Mesothelial cell of epicardium (in vitro differentiated cells): ENCODE data around the gene PMM2. TPM values are rescaled to one million over a fixed set of nuclear protein-coding genes. Genes with fewer than 3 reads are reported as not detected.
"Not testable (repeated sequence)": the region's sequence is repeated elsewhere in the genome, so short reads cannot be mapped to it uniquely, and the experiment has no call there.

Experiments
- DNase-seq, 2 experiments: peaks; one replicate each; pipeline ENCODE4 v3.0.0; 2021; ENCODE audit warnings: low spot score in 2 of 2; ENCODE audit not compliant: unreplicated experiment in 2 of 2
- H3K27ac Mint-ChIP-seq: 2 replicates; pipeline ENCODE4 v1.8.0; 2021; ENCODE audit warnings: mixed read lengths
- H3K27me3 Mint-ChIP-seq: 2 replicates; pipeline ENCODE4 v1.8.0; 2021; ENCODE audit warnings: low read depth, mixed read lengths
- H3K36me3 Mint-ChIP-seq: 2 replicates; pipeline ENCODE4 v1.8.0; 2021; ENCODE audit warnings: mixed read lengths
- H3K4me1 Mint-ChIP-seq: 2 replicates; pipeline ENCODE4 v1.8.0; 2021; ENCODE audit warnings: mixed read lengths
- H3K4me3 Mint-ChIP-seq: 2 replicates; pipeline ENCODE4 v1.8.0; 2021; ENCODE audit warnings: mild to moderate bottlenecking, moderate library complexity, mixed read lengths
- H3K9me3 Mint-ChIP-seq: 2 replicates; pipeline ENCODE4 v1.8.0; 2021; ENCODE audit warnings: mixed read lengths
- total RNA-seq: library from RNA; stranded (reverse); gene quantifications from 3 replicates; pipeline ENCODE4 v1.2.1, GENCODE V29; 2021
- TF ChIP-seq, protein P1 (sequence below): fragments of 200-600 bp; sonication (generic); IDR thresholded peaks from one replicate; pipeline ENCODE4 v1.5.0; 2021; ENCODE audit warnings: antibody characterized with exemption; ENCODE audit not compliant: unreplicated experiment

The PMM2 gene
- total RNA-seq, 1 donor from 2014 or later, result 41.7 TPM

DNA sequence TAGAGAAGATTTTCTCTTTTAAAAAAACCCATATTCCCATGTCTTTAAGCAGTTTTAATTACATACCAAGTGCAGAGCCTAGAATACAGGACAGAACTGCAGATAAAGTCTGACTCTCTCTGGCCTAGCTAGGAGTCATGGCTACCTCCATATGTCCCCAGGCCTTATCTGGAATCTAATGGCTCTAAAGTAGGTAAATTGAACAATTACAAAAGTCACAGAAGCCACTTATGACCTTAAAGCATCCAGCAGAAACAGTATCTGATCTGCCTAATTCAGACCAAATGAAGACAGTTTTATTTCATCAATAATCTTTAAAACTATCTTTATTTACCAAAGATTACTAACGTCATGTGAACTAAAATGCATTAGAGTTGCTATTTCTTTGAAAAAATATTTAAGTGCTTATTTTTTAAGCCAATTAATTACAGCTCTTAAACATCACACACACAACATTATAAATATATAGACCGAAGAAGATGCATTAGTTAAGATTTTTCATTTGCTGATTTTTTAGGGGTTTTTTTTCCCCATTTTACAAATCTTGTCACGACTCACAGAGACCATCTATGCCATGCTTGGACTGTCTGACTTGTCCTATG, 28.7 kb downstream of the PMM2 start:
- H3K27me3 Mint-ChIP-seq, result no peaks in the 10 kb centered on the region
- H3K9me3 Mint-ChIP-seq, result no peaks in the 10 kb centered on the region
- H3K27ac Mint-ChIP-seq, result no peak overlapping the region
- H3K4me3 Mint-ChIP-seq, result no peak overlapping the region
- TF ChIP-seq, protein P1, sequence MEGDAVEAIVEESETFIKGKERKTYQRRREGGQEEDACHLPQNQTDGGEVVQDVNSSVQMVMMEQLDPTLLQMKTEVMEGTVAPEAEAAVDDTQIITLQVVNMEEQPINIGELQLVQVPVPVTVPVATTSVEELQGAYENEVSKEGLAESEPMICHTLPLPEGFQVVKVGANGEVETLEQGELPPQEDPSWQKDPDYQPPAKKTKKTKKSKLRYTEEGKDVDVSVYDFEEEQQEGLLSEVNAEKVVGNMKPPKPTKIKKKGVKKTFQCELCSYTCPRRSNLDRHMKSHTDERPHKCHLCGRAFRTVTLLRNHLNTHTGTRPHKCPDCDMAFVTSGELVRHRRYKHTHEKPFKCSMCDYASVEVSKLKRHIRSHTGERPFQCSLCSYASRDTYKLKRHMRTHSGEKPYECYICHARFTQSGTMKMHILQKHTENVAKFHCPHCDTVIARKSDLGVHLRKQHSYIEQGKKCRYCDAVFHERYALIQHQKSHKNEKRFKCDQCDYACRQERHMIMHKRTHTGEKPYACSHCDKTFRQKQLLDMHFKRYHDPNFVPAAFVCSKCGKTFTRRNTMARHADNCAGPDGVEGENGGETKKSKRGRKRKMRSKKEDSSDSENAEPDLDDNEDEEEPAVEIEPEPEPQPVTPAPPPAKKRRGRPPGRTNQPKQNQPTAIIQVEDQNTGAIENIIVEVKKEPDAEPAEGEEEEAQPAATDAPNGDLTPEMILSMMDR, result no peak
- no peak for DNase-seq
- H3K36me3 Mint-ChIP-seq, result peaks cover 51% of the 10 kb centered on the region
- no peaks in the 10 kb centered on the region for H3K4me1 Mint-ChIP-seq

DNA sequence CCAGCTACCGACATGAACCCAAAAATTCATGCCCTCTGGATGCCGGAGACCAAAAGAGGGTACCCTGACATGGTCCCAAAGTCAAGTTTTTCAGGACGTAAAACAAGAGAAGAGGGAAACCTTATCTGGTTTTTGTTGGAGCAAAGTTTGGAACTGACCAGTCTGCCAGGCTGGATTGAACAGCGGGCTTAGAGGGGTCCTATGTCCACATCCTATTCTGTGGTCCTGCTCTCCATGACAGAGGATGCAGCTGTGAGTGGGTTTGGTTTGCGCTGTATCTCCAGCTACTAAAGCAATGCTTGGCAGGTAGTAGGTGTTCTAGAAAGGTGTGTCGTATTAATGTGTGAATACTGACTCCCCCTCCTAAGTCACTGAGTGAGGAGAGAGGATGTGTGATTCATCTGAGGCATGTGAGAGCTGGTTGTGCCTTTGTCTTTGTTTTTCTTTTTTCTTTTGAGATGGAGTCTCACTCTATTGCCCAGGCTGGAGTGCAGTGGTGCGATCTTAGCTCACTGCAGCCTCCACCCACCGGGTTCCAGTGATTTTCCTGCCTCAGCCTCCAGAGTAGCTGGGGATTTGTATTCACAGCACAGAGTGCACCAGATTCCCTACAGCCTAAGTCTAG, 31.0 kb downstream of the PMM2 start:
- Mint-ChIP-seq H3K27ac (no peak overlapping the region), H3K9me3 (no peaks in the 10 kb centered on the region), H3K4me3 (no peak overlapping the region), H3K27me3 (no peaks in the 10 kb centered on the region), H3K36me3 (peaks cover 41% of the 10 kb centered on the region), H3K4me1 (no peaks in the 10 kb centered on the region)
- TF ChIP-seq, protein P1, result no peak
- DNase-seq, result no peak

DNA sequence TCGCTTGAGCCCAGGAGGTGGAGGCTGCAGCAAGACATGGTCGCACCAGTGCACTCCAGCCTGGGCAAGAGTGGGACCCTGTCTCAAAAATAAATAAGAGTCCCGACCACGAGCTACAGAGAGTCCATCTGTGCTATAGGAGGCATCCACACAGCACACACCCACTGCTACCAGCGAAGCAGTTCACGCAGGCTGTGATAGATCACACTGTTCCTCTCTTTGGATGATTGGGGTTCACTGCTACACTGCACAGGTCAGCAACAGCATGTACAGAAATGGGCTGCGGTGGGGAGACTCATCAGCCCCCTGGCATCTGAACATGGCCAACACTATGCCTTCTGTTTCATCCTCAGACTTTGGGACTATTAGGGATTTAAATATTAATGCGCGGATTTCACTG, 33.8 kb downstream of the PMM2 start:
- Mint-ChIP-seq H3K27ac (no peak overlapping the region), H3K4me1 (no peaks in the 10 kb centered on the region), H3K36me3 (peaks cover 29% of the 10 kb centered on the region), H3K27me3 (no peaks in the 10 kb centered on the region), H3K9me3 (no peaks in the 10 kb centered on the region), H3K4me3 (no peak overlapping the region)
- no peak for DNase-seq
- TF ChIP-seq, protein P1, result no peak

DNA sequence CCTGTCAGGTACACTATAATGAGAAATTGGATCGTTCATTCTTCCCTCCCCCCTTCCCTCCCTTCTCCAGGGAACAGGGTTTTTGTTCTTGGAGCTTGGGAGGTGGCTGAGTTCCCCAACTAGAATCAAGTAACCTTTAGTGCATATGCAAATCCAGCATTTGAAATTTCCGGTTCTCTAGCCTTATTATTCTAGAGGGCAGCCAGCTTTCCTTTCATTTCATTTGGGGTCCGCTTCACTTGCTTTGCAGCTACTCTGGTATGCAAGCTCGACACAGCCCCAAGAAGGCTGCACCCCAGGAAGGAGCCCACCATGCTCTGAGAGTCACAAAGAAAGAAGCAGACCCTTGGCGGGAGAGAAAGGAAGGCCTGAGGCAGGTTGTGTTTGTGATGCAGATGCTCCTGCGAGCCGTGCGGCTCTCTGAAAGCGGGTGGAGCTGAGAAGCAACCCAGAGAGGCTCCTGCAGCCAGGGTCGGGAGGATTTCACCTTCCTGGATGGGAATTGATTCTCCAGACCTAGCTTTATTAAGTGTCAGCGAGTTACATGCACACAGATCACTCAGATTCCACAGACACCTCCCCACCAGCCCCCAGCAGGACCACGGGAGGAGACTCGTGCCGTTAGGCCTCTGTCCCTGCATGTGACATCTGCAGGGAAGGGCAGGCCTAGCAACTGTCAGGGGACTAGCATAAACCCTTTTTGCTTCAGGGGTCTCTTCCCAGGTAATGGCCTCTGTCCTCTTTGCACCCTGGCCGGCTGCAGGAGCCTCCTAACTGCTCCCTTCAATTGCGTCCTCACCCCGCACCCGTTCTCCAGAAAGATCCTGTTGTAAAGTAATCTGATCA, 34.5 kb downstream of the PMM2 start:
- Mint-ChIP-seq H3K9me3 (no peaks in the 10 kb centered on the region), H3K4me3 (no peak overlapping the region), H3K4me1 (no peaks in the 10 kb centered on the region), H3K27me3 (no peaks in the 10 kb centered on the region), H3K36me3 (peaks cover 29% of the 10 kb centered on the region), H3K27ac (no peak overlapping the region)
- DNase-seq, result no peak
- TF ChIP-seq, protein P1, result no peak

DNA sequence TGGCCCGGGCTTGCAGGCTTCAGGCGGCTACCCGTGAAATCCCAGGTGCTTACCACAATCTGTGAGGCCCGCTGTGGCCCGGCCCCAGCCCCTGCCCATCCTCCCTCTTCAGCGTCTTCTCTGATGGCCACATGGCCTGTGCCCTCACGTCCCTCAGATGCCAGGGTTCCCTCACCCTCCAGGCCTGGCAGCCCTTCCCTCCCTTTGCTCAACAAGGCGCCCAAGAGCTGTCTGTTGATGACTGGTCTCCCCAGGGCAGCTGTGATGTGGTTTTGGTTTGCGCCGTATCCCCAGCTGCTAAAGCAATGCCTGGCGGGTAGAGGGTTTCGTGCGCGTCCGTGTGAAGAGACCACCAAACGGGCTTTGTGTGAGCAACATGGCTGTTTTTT, 35.1 kb downstream of the PMM2 start:
- no peaks in the 10 kb centered on the region for H3K9me3 Mint-ChIP-seq
- no peak overlapping the region for H3K4me3 Mint-ChIP-seq
- no peak overlapping the region for H3K27ac Mint-ChIP-seq
- TF ChIP-seq, protein P1, result no peak
- peaks cover 29% of the 10 kb centered on the region for H3K36me3 Mint-ChIP-seq
- H3K27me3 Mint-ChIP-seq, result no peaks in the 10 kb centered on the region
- no peak for DNase-seq
- no peaks in the 10 kb centered on the region for H3K4me1 Mint-ChIP-seq

DNA sequence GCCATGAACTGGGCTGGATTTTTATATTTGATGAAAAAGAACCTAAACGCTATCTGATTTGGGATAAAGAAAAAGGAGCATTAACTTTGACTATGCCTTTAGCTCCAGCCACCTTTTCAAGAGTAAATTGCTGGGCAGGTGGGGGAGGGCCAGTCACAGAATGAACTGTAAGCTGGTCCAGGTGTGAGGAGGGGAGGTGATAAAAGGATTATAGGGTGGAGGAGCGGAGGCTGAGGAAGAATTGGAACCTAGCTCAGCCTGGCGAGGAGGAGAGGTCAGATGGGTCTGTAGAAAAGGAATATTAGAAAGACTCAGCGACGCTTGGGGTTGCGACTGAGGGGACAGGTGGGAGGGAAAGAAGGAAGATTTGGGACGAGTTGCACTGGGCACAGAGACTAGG, 39.2 kb downstream of the PMM2 start:
- not testable (repeated sequence) for H3K4me3 Mint-ChIP-seq, H3K36me3 Mint-ChIP-seq, DNase-seq, H3K27ac Mint-ChIP-seq, H3K4me1 Mint-ChIP-seq, H3K9me3 Mint-ChIP-seq, H3K27me3 Mint-ChIP-seq

DNA sequence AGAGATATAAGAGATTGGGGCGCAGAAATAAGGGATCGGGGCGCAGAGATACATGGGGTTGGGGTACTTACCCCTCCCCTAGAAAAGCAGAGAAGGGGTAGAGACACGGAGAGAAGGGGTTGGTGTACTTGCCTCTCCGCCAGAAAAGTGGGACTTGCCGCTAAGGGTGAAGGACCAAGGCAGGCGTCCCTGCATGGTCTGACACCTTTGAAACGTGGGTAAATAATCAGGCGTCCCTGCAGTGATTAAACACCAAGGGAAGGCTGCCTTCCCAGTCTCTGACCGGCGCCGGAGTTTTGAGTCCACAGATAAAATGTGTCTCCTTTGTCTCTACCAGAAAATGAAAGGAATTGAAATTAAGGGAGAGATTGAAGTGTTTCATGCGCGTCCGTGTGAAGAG, 40.0 kb downstream of the PMM2 start:
- not testable (repeated sequence) for DNase-seq, H3K4me3 Mint-ChIP-seq, H3K27ac Mint-ChIP-seq, H3K27me3 Mint-ChIP-seq, H3K9me3 Mint-ChIP-seq, H3K4me1 Mint-ChIP-seq
- H3K36me3 Mint-ChIP-seq, result peaks cover 11% of the 10 kb centered on the region

DNA sequence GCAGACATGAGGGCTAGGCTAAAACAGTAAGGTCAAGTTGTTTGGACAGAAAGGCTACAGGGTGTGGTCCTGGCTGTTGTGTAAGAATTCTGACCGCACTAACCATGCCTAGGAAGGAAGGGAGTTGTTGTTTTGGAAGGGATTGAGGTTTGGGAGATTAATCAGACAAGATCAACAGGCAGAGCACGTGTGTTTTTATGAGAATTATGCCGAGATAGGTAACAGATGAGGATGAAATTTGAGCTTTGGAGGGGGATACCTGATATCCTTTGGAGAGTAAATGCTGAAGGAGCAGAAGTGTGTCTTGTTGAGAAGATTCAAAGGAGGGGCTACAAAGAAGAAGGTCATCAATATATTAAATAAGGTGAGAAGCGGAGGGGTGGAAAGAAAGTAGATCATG, 44.4 kb downstream of the PMM2 start:
- not testable (repeated sequence) for H3K9me3 Mint-ChIP-seq, H3K4me1 Mint-ChIP-seq, H3K4me3 Mint-ChIP-seq, DNase-seq, H3K27ac Mint-ChIP-seq, H3K27me3 Mint-ChIP-seq
- peaks cover 26% of the 10 kb centered on the region for H3K36me3 Mint-ChIP-seq
